ENCODE results near the gene SMIM22.

SMIM22 gene

GRCh38 chr16:4795181-4795827 is at the start of gene SMIM22:
TSS of gene SMIM22 (plus strand) at chr16:4795369. CDS start at chr16:4795735, 366 bp downstream.
- no peak for DNase-seq (ENCODE audit: low spot score)

GRCh38 chr16:4746215-4746614 is 49.0 kb upstream of the SMIM22 start:
- no peak for DNase-seq (ENCODE audit: low spot score)

- no peak for DNase-seq (ENCODE audit: low spot score)
Observed at GRCh38 chr16:4746991-4747574, 48.1 kb upstream of the SMIM22 start.

GRCh38 chr16:4747906-4748681 is 47.1 kb upstream of the SMIM22 start:
- DNase-seq (ENCODE audit: low spot score): no peak

- no peak for DNase-seq (ENCODE audit: low spot score)
Observed at GRCh38 chr16:4748682-4749411, 46.3 kb upstream of the SMIM22 start.

- DNase-seq (ENCODE audit: low spot score): no peak
Observed at GRCh38 chr16:4749700-4750257, 45.4 kb upstream of the SMIM22 start.

- DNase-seq (ENCODE audit: low spot score): no peak
Observed at GRCh38 chr16:4750896-4751295, 44.3 kb upstream of the SMIM22 start.

GRCh38 chr16:4752351-4753100 is 42.6 kb upstream of the SMIM22 start:
- DNase-seq (ENCODE audit: low spot score): no peak

GRCh38 chr16:4753227-4753626 is 41.9 kb upstream of the SMIM22 start:
- DNase-seq (ENCODE audit: low spot score): no peak

- DNase-seq (ENCODE audit: low spot score): no peak
Observed at GRCh38 chr16:4754865-4755264, 40.3 kb upstream of the SMIM22 start.

- no peak for DNase-seq (ENCODE audit: low spot score)
Observed at GRCh38 chr16:4755687-4756086, 39.5 kb upstream of the SMIM22 start.

- no peak for DNase-seq (ENCODE audit: low spot score)
Observed at GRCh38 chr16:4760221-4760910, 34.8 kb upstream of the SMIM22 start.

GRCh38 chr16:4762205-4762604 is 33.0 kb upstream of the SMIM22 start:
- DNase-seq (ENCODE audit: low spot score): no peak

- no peak for DNase-seq (ENCODE audit: low spot score)
Observed at GRCh38 chr16:4763791-4764190, 31.4 kb upstream of the SMIM22 start.

- DNase-seq (ENCODE audit: low spot score): no peak
Observed at GRCh38 chr16:4765511-4766474, 29.4 kb upstream of the SMIM22 start.

- DNase-seq (ENCODE audit: low spot score): peak; percentile 93
Observed at GRCh38 chr16:4766875-4767628, 28.1 kb upstream of the SMIM22 start, which contains the start of gene ZNF500. TSS of gene ZNF500 (minus strand) at chr16:4767162. CDS start at chr16:4765978, 1,184 bp downstream.

- DNase-seq (ENCODE audit: low spot score): no peak
Observed at GRCh38 chr16:4767872-4768548, 27.2 kb upstream of the SMIM22 start.
